ENCODE measurements around the gene BRAF. TPM values are rescaled to one million over a fixed set of nuclear protein-coding genes. Genes with fewer than 3 reads are reported as not detected.
"Not testable (repeated sequence)": the region's sequence is repeated elsewhere in the genome, so short reads cannot be mapped to it uniquely, and the experiment has no call there.

Gene BRAF
- total RNA-seq, 2 experiments from 2014 or later = 25.1 to 33.3 TPM

DNA sequence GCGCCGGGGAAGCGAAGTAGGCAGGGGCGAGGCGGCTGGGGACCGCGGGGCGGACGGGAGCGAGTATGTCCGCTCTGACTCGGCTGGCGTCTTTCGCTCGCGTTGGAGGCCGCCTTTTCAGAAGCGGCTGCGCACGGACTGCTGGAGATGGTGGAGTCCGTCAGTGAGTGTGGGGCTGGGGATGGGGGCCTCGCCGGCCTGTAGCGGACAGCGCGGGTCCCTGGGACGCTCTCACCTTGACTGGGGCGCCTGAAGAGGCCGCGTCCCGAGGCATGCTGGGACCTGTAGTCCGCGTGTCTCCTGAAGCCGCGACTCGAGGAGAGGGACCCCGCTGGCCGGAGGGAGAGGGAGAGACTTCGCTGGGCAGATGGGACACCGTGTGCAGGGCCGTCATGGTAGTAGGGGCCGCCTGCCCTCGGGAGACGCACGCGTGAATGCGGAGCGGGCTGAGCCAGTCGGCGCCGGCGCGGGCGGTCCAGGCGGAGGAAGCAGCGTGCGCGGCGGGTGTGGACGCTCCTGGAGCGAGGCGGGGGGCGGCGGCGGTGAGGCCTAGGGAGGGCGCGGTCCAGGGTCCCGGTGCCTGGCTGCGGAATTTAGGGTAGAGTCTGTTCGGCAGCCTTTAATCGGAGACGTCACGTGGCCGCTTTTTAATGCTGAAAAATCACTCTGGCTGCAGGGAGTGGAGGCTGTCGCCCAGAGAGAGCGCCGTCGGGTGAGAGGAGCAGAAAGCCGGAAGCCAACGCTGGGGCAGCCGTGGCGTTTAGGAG is 227.9 kb downstream of the BRAF start, which contains the start of gene NDUFB2:
NDUFB2 (plus strand) TSS at position 29 of the 767 bp plus-strand sequence; CDS start at position 66, 37 bp downstream.
- Mint-ChIP-seq H3K27me3 (no peaks in the 10 kb centered on the region), H3K36me3 (peaks cover 13% of the 10 kb centered on the region), H3K27ac (peak within 1 kb of the TSS; percentile 96), H3K4me3 (peak within 1 kb of the TSS; percentile 97), H3K9me3 (ENCODE audit: low read depth) (no peaks in the 10 kb centered on the region), H3K4me1 (peaks cover 42% of the 10 kb centered on the region)
- ATAC-seq (peak; percentile 90), DNase-seq (peak; percentile 85)
- CTCF ChIA-PET = interaction anchor here (1.1 to 2.0 kb wide), 3 partner anchors 22 to 227 kb away, joined by 4 to 5 read pairs (median 4); partner anchors contain the start of gene ADCK2

DNA sequence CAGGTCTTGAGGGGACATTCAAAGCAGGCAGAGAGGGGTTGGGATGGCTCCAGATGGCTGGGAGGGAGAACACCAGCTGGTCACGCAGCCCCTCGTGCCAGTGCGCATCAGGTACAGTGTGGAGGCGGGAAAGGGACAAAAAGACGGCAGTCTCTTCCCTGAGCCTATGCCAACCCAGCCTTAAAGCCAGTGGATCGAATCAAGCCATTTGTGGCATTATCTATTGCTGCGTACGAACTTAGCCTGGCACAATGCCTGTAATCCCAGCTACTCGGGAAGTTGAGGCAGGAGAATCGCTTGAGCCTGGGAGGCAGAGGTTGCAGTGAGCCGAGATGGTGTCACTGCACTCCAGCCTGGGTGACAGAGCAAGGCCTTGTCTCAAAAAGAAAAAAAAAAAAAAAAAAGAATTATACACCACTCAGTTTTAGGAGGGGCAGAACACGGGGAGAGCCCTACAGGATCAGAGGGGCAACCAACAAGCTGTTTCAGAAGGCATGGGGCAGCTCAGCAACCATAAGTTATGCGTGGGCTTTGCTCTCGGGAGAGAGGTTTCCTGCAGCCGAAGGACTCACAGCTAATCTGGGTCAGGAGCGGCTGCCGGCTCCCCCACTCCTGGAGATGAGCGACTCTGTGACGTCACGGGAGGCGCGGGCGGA is 228.6 kb downstream of the BRAF start:
- ATAC-seq = no peak

DNA sequence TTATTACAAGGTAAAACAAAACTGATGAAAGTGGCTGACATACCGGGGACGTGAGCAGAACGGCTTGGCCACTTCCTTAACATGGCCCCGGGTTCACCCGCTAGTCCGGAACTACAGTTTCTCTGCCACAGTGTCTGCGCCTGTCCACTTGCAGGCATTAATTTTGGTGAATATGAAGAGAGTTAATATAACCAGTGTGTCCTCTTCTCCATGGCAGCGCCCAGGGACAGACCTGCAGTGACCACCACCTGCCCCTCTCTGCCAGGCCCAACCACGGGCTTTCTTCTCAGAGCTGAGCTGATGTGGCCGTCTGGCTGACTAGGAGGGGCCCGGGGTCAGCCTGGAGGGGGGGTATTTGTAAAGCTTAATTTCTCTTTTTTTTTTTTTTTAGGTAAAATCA is 229.3 kb downstream of the BRAF start:
- CTCF ChIA-PET = interaction anchor here (1.3 to 2.0 kb wide), 2 partner anchors 22 to 228 kb away, joined by 4 read pairs; partner anchors contain the start of gene ADCK2
- H3K4me1 Mint-ChIP-seq = peaks cover 42% of the 10 kb centered on the region
- H3K9me3 Mint-ChIP-seq (ENCODE audit: low read depth) = no peaks in the 10 kb centered on the region
- no peak overlapping the region for H3K4me3 Mint-ChIP-seq
- H3K27me3 Mint-ChIP-seq = no peaks in the 10 kb centered on the region
- no peak overlapping the region for H3K27ac Mint-ChIP-seq
- no peak for ATAC-seq
- H3K36me3 Mint-ChIP-seq = peaks cover 15% of the 10 kb centered on the region
- peak; percentile 35 for DNase-seq

More for the DNA sequence above, 228.6 kb downstream of the BRAF start:
- DNase-seq = peak; percentile 96
- Mint-ChIP-seq H3K9me3 (ENCODE audit: low read depth) (no peaks in the 10 kb centered on the region), H3K4me3 (peak overlapping the region; percentile 97), H3K27me3 (no peaks in the 10 kb centered on the region), H3K27ac (peak overlapping the region; percentile 96), H3K4me1 (peaks cover 42% of the 10 kb centered on the region), H3K36me3 (peaks cover 15% of the 10 kb centered on the region)
- CTCF ChIA-PET = interaction anchor here (1.3 to 2.0 kb wide), 2 partner anchors 23 to 228 kb away, joined by 4 read pairs; partner anchors contain the start of gene ADCK2

DNA sequence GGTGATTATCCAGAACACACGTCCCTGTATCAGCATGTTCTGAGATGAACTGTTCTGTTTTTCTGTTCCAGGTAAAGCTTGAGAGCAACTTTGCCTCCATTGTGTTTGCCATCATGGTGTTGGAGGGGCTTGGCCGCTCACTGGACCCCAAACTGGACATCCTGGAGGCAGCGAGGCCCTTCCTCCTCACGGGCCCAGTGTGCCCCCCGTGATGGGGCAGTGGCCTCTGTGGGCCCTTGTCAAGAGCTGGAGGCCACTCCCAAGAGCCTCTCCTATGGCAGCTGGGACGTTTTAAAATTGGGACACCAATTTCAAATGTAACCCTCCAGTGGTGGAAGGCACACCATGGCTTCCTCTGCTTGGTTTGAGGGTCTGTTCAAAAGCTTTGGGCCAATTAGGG is 230.1 kb downstream of the BRAF start:
- H3K4me1 Mint-ChIP-seq = peaks cover 38% of the 10 kb centered on the region
- CTCF ChIA-PET = no interaction called here

DNA sequence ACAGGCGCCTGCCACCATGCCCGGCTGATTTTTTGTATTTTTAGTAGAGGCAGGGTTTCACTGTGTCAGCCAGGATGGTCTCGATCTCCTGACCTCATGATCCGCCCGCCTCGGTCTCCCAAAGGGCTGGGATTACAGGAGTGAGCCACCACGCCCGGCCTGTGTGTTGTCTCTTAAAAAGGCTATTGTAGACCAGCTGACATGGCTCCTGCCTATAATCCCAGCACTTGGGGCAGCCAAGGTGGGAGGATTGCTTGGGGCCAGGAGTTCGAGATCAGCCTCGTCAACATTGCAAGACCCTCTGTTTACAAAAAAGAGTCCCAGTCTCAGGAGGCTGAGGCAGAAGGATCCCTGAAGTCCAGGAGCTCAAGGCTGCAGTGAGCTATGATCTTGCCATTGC is 230.9 kb downstream of the BRAF start:
- H3K27me3 Mint-ChIP-seq; DNase-seq; H3K9me3 Mint-ChIP-seq (ENCODE audit: low read depth); H3K4me3 Mint-ChIP-seq; ATAC-seq; H3K27ac Mint-ChIP-seq: not testable (repeated sequence)
- peaks cover 12% of the 10 kb centered on the region for H3K36me3 Mint-ChIP-seq
- CTCF ChIA-PET = interaction anchor here (1.4 kb wide), 1 partner anchor 176 kb away, joined by 3 read pairs; no protein-coding TSS in a partner anchor
- peaks cover 33% of the 10 kb centered on the region for H3K4me1 Mint-ChIP-seq

More for the DNA sequence above, 230.1 kb downstream of the BRAF start:
- Mint-ChIP-seq H3K36me3 (peaks cover 12% of the 10 kb centered on the region), H3K9me3 (ENCODE audit: low read depth) (no peaks in the 10 kb centered on the region), H3K4me3 (no peak overlapping the region), H3K27me3 (no peaks in the 10 kb centered on the region), H3K27ac (no peak overlapping the region)
- ATAC-seq (no peak), DNase-seq (peak; percentile 25)

DNA sequence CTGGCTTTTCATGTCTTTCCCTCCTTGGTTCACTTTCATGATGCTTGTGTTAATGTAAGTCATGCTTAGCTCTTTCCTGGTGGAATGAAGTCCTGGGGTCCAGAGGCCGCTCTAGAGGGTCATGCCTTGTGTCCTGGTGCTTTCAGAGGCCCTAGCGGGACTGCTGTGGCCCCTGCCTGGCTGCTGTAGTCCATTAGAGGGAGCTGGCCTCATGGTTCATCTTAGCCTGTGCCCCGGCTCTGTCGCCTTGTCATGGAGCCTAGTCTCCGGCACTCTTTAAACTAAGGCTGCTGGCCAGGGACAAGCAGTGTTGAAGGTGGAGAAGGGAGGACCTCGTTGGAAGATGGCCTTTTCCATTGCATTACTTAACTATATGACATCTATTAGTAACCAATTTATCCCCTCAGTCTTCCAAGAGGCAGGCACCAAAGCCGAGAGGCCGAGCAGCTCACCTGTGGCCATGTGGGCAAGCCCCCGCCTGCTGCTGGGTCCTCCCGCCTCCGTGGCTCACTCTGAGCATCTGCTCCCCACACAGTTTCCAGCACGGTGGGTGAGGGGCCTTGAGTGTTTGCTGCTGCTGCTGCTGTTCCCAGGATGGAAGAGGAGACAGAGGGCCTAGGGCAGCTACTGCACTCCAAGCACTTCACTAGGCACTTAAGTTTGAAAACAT is 233.2 kb downstream of the BRAF start:
- Mint-ChIP-seq H3K4me1 (peaks cover 18% of the 10 kb centered on the region), H3K9me3 (ENCODE audit: low read depth) (no peaks in the 10 kb centered on the region), H3K27ac (no peak overlapping the region), H3K4me3 (no peak overlapping the region), H3K36me3 (peaks cover 12% of the 10 kb centered on the region), H3K27me3 (no peaks in the 10 kb centered on the region)
- DNase-seq (no peak), ATAC-seq (no peak)
- CTCF ChIA-PET = no interaction called here

DNA sequence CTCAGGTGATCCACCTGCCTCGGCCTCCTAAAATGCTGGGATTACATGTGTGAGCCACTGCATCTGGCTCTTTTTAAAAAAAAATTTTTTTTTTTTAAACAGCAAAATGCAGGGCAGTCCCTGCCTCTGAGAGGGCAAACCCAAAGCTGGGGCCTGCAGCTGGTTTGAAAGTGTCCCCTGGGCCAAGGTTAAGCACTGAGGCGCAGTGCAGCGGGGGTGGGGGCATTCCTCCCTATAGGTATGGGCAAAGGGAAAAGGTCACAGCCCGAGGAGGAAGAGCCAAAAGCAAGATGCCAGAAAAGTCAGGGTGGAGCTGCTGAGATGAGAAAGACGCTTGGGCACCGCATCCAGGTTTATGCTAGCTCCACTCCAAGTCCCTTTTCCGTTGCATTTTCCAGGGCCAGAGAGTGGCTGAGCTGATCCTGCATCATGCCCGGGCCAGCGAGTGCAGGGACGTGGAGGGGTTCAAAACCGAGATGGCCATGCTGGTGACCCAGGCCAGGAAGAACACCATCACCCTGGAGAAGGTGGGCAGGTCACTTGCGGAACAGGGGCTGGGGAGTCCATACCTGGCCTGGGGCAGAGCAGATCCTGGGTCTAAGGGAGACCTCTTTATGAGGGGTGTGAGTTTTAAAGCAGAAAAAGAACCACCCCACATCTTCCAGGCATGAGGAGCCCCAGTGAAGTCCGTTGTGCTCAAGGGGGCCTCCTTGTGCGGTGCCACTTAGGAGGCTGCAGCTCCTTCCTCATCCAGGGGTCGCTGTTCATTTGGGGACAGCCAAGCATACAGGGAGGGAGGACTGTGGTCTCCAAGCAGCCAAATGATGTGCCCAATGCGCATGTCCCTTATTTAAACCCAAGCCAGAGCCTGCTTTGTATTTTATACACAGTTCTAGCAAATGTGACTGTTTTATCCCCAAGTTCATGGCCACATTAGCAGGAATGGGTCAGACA is 235.3 kb downstream of the BRAF start:
- peaks cover 13% of the 10 kb centered on the region for H3K4me1 Mint-ChIP-seq
- CTCF ChIA-PET = interaction anchor here (1.0 kb wide), 1 partner anchor 20 kb away, joined by 3 read pairs; no protein-coding TSS in a partner anchor
- H3K36me3 Mint-ChIP-seq = peaks cover 15% of the 10 kb centered on the region
- H3K27ac Mint-ChIP-seq = no peak overlapping the region
- no peaks in the 10 kb centered on the region for H3K27me3 Mint-ChIP-seq
- no peak overlapping the region for H3K4me3 Mint-ChIP-seq
- DNase-seq (no peak), ATAC-seq (no peak)
- no peaks in the 10 kb centered on the region for H3K9me3 Mint-ChIP-seq (ENCODE audit: low read depth)

DNA sequence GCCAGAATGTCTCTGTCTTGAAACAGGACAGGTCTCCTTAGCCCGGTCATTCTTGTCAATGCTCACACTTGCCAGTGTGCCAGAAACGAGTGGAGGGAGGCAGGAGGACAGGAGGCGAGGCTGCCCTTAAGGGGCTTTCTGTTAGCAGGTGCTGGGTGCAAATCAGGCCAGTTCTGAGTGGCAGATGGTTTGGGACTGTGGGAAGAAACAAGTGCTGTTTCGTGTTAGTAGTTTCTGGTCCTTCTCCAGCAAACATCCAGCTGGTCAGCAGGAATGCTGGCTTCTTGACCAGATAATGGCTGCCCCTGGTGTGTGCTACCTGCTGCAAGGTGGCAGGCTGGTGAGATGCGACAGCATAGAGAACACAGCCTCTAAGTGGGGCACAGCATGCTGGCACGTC is 236.4 kb downstream of the BRAF start:
- Mint-ChIP-seq H3K4me3 (no peak overlapping the region), H3K27ac (no peak overlapping the region), H3K36me3 (peaks cover 18% of the 10 kb centered on the region), H3K4me1 (peaks cover 12% of the 10 kb centered on the region), H3K27me3 (no peaks in the 10 kb centered on the region), H3K9me3 (ENCODE audit: low read depth) (no peaks in the 10 kb centered on the region)
- CTCF ChIA-PET = no interaction called here
- DNase-seq (no peak), ATAC-seq (no peak)

DNA sequence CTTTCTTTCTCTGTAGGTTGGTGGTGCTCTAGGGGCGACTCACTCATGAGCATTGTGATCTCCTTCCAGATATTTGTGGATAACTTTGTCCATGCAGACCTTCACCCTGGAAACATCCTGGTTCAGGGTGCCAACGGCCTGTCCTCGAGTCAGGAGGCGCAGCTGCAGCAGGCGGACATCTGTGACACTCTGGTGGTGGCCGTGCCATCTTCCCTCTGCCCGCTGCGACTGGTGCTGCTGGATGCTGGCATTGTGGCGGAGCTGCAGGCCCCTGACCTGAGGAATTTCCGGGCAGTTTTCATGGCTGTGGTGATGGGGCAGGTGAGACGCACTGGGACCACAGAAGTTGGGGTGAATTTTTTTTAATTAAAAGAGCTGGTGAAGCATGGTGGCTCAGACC is 237.8 kb downstream of the BRAF start:
- no peaks in the 10 kb centered on the region for H3K27me3 Mint-ChIP-seq
- no peak overlapping the region for H3K27ac Mint-ChIP-seq
- H3K4me3 Mint-ChIP-seq = no peak overlapping the region
- DNase-seq (no peak), ATAC-seq (no peak)
- H3K36me3 Mint-ChIP-seq = peaks cover 13% of the 10 kb centered on the region
- H3K4me1 Mint-ChIP-seq = peaks cover under 1% of the 10 kb centered on the region
- H3K9me3 Mint-ChIP-seq (ENCODE audit: low read depth) = no peaks in the 10 kb centered on the region
- CTCF ChIA-PET = interaction anchor here (1.3 kb wide), 1 partner anchor 328 kb away, joined by 3 read pairs; the partner anchor contains the start of gene MRPS33

DNA sequence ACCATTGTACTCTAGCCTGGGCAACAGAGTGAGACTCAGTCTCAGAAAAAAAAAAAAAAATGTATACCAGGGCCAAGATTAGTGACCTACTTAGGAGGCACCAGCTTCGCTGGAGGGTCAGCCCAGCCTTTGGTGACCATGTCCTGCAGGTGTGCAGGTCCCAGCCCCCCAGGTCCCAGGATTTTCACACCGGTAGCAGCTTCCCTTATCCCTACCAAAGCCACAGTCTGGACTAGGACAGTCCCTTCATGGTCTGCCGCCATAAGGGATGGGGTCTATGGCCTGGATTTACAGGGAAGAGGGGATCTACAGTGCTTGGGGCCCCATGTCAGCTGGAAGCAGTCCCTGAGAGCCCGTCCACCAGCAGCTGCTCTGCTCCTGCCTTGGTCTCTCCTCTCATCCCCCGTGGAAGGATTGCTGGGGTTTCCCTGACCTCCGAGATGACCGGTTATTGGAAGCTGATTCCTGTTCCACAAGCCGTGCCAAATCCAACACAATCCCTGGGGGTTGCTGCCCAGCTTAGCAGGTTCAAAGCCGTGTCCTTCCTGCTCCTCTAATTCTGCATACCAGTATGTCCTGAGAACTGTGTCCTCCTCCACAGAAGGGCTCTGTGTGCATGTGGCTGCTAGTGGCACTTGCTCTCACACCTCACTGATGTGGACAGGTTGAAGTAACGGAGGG is 239.2 kb downstream of the BRAF start:
- CTCF ChIA-PET = interaction anchor here (0.6 kb wide), 1 partner anchor 213 kb away, joined by 3 read pairs; no protein-coding TSS in a partner anchor
- DNase-seq (no peak), ATAC-seq (no peak)
- no peak overlapping the region for H3K4me3 Mint-ChIP-seq
- H3K27ac Mint-ChIP-seq = no peak overlapping the region
- no peaks in the 10 kb centered on the region for H3K27me3 Mint-ChIP-seq
- H3K36me3 Mint-ChIP-seq = peaks cover 17% of the 10 kb centered on the region
- no peaks in the 10 kb centered on the region for H3K9me3 Mint-ChIP-seq (ENCODE audit: low read depth)
- no peaks in the 10 kb centered on the region for H3K4me1 Mint-ChIP-seq

DNA sequence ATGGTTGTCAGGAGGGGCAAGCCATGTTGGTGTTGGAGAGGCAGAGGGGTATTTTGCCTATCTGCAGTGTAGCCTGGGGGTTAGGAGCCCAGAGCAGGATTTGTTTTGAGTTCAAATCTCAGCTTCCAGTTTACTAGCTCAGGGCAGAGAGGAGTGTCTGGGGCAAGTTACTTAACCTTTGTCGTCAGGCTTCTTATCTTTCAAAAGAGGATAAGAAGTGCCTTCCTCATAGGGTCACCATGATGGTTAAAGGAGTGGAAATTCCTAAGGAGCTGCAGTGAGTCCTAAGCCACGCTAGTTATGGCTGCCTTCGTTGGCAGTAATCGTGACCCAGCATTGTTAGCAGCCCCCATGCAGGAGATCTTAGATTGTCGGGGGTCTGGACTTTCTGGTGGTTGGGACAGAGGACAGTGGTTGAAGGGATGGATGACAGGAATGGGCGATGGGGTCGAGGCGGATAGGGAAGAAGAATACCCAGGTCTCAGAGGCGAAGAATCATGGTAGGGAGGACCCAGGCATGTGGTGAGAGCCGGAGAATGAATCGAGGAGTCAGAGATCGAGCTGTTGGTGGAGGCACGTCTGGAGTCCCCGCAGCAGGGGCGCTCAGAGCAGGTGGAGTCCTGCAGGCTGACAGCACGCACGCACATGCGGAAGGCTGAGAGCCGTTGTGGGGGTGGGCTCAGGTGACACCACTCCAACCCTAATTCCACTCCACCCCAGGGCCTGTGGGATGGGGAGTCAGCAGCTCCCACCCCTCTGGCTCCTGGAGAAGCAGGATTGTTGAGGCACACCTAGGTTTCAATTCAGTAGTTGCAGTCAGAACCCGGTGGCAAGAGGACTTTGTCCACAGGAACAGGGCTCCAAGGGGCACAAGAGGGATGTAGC is 240.4 kb downstream of the BRAF start:
- CTCF ChIA-PET = interaction anchor here (0.6 kb wide), 1 partner anchor 214 kb away, joined by 3 read pairs; no protein-coding TSS in a partner anchor
- H3K27ac Mint-ChIP-seq = no peak overlapping the region
- H3K27me3 Mint-ChIP-seq = no peaks in the 10 kb centered on the region
- no peaks in the 10 kb centered on the region for H3K4me1 Mint-ChIP-seq
- peaks cover 23% of the 10 kb centered on the region for H3K36me3 Mint-ChIP-seq
- no peaks in the 10 kb centered on the region for H3K9me3 Mint-ChIP-seq (ENCODE audit: low read depth)
- no peak overlapping the region for H3K4me3 Mint-ChIP-seq
- no peak for DNase-seq
- no peak for ATAC-seq
